ENCODE results near the gene PNMA6E.
A peak's percentile ranks its signal among the peaks of the same experiment; 100 is the strongest.
"Not testable (repeated sequence)": the region's sequence is repeated elsewhere in the genome, so short reads cannot be mapped to it uniquely, and the experiment has no call there.

The PNMA6E gene

GRCh38 chrX:153407736-153408135 lies 6.6 kb upstream of the PNMA6E start:
- no peak for DNase-seq

DNA sequence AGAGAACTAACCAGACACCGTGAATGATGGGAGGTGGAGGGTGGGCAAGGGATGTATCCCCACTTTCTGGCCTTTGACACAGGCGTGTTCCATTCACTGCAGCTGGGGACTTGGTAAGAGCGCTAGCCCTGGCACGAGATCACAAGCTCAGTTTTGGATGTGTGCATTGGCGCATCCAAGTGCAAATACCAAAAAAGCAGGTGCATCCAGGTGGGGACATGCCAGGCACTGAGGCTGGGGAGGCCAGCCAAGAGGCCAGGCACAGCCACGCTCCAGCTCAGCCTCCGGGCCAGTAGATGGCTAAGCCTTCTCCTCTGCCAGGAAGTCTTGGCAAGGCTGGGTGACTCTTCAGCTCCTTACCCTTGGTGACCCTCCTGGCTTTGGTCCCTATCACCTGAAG lies 5.8 kb upstream of the PNMA6E start:
- no peak for DNase-seq

GRCh38 chrX:153406011-153406410 lies 4.9 kb upstream of the PNMA6E start:
- no peak for DNase-seq

DNA sequence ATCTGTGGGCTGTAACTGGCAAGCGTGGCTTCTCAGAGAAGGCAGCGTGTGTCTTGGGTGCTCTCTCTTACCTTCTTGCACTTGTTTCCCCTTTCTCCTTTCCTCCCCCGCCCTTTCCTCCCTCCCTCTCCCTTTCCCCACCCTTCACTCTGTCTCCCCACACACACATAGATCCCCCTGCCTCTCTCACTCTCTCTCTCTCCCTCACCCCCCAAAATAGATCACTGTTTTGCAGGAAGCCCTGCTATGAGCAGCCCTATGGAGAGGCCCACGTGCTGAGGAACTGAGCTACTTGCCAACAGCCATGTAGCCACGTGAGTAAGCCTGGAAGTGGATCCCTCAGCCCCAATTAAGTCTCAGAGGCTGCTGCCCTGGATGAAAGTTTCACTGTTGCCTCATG lies 4.3 kb upstream of the PNMA6E start:
- no peak for DNase-seq

- not testable (repeated sequence) for DNase-seq
These were observed 3.2 kb upstream of the PNMA6E start for GRCh38 chrX:153404333-153404732.

DNA sequence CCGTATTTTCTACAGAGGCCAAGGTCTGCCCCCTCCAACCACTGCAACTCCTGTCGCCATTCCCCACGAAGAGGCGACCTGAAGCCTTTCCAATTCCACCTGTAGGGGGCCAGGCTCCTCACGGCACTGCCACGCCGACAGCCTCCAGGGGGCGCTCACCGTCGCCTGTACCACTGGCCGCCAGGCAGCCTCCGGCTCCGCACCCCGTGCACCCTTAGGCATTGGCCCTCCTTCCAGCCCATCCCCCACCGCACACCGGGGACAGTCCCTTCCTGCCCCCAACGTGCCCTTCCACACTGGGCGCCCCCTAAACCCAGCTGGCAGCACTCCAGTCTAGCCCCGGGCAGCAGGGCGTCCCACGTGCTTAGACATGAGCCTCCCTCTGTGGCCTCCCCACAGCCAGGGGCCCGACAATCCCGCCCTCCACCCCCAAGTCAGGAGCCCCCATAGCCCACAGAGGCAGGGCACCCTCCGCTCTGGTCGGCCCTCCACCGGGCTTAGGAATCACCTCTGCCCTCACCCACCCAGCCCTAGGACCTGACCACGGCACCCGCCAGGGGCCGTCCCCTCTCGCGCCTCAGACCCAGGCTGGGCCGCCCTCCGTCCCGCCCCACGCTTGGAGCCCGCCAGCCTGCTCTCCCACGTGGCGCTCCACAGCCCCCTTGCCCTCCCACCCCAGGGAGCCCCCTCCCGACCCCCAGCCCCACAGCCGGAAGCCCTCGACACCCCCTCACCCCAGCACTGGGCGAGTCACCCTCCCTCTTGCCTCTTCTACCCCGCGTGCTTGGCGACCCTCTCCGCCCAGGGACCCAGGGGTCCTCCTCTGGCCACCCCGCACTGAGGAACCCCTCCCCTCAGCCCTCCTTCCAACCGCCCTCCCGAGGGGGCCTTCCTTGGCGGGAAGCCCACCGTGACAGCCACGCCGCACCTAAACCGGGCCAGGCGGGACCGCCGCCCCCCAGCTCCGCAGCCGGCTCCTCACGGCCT lies 711 bp downstream of the PNMA6E start:
- DNase-seq = peak; percentile 55

DNA sequence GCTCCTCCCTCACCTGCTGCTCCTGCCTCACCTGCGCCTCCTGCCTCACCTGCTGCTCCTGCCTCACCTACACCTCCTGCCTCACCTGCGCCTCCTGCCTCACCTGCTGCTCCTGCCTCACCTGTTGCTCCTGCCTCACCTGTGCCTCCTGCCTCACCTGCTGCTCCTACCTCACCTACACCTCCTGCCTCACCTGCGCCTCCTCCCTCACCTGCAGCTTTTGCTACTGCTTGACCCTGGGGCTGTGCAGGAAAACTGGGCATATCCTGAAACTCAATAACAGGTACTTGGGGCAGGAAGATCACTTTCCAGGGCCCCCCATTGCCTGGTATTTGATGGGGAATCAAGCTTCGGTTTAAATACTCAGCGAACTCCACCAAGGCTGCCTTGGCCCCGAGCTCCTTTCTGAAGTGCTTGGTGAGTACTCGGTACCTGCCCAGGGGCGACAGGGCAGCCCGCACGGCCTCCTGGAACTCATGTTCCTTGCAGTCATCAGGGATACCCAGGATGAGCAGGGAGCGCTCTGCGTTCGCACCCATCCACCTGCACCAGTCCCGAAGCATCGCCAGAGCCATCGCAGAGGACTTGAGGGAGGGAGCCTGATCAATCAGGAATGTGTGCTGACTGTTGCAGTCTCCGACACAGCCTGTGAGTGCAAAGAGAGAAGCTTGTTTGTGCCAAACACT lies 2.7 kb downstream of the PNMA6E start:
- DNase-seq = no peak

GRCh38 chrX:153397256-153397960 lies 3.7 kb downstream of the PNMA6E start:
- no peak for DNase-seq

- DNase-seq = no peak
These were observed 4.6 kb downstream of the PNMA6E start for GRCh38 chrX:153396320-153397195.

GRCh38 chrX:153395613-153396319 lies 5.4 kb downstream of the PNMA6E start:
- DNase-seq = no peak

GRCh38 chrX:153394612-153395011 lies 6.5 kb downstream of the PNMA6E start:
- DNase-seq = no peak

DNA sequence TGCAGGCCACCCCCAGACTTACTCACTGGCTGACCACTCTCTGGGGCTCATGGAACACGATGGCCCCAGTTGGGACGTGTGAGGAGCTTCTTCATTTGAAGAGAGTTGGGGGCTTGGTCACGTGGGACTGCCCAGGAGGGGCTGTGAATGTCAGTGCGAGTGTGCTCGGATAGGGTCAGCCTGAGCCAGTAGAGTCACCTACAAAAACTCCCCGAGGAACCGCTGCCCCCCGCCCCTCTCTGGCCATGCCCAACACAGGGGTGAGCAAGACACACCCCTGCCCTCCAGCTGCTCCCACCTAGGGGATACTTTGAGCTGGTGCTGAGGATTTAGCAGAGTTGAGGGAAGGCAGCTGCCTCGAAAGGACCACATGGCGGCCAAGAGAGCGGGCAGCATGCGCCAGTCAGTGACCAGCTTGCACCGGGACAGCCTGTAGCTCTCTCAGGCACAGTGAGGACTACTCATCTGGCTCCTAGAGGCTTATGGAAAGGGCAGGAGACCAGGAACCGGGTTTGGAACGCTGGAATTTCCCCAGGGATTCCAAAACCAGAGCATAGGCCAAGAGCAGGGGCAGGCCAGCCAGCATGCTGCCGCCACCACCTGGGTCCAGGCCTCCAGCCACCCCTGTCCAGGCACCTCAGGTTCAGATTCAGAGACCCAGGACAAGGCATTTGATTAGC lies 8.4 kb downstream of the PNMA6E start:
- no peak for DNase-seq

- DNase-seq = not testable (repeated sequence)
These were observed 11.7 kb downstream of the PNMA6E start for GRCh38 chrX:153389460-153389768.

GRCh38 chrX:153388722-153389459 lies 12.3 kb downstream of the PNMA6E start:
- DNase-seq = no peak

DNA sequence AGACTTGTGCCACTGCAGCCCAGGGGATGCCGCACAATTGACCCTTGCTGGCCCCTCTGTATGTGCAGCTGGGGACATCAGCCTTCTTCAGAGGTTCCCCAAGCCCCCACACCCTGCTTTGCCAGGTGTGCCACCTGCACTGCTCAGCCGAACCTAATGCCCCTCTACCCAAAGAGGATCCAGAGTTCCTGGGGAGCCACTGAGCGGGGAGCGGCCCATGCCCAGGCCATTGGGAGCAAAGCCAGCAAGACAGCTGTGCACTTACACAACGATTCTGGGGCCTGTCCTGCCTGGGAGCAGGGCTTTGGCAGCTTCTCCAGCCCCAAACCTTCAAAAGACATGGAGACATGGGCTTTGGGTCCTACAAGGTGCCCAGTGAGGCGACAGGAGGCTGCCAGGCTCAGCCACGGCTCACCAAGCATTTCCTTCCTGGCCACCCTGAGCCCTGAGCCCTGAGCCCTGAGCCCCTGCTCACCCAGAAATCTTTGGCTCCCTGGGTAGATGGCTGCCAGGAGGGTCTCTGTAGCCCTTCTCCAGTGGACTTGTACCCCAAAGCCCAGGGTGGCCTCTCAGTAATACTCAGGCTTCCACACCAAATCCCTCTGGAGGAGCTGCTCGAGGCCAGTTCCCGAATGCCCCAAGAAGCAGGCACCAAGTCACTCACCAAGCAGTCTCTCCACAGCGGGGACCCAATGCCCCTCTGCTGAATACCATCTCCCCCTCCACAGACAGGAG lies 13.0 kb downstream of the PNMA6E start:
- no peak for DNase-seq

GRCh38 chrX:153387345-153387744 lies 13.8 kb downstream of the PNMA6E start:
- no peak for DNase-seq

DNA sequence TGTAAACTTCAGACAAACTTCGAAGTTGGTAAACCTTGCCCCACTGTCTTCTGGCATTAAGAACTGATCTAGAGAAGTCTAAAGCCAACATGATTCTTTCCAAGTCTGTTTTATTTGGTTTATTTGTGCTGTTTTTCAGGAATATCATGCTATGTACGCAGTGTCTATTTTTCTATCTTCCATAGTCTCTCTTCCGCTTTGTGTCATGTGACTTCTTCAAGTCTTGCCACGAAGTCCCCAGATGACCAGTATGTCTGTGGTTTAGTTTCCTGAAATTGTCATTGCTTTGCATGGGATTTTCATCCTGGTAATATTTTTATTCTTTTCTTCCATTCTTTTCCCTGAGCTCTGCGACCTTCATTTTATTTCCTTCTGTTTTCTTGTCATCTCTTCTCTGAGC lies 15.1 kb downstream of the PNMA6E start:
- no peak for DNase-seq

GRCh38 chrX:153384973-153385372 lies 16.2 kb downstream of the PNMA6E start:
- not testable (repeated sequence) for DNase-seq

DNA sequence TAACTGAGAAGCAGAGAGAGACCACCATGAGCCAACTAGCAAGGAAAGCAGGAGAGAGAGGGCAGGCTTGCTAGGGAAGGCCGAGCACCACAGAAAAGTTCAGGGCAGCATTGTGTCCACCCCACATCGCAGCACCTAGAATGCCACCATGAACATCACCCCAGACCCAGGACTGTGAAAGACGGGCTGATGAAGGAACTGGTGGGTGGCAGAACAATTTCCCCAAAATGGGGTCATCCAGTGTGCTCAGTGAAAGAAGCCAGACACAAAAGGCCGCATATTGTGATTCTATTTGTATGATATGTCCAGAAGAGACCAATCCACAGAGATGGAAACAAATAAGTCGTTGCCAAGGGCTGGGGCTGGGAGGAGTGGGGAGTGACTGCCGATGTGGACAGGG lies 16.8 kb downstream of the PNMA6E start:
- no peak for DNase-seq

All from activated naive CD4-positive, alpha-beta T cell treated with anti-CD3 and anti-CD28 coated beads, Interleukin-2, amount 50 U/mL, for 16 hours (primary cell).